Stimulated activated CD8-positive, alpha-beta memory T cell treated with anti-CD3 and anti-CD28 coated beads, Interleukin-2, amount 100 ng/mL, for 48 hours (primary cell): ENCODE data around the gene DHRS1.

Experiments
- DNase-seq, 2 donors: peaks; one replicate each; pipeline ENCODE4 v3.0.0-alpha.2; 2020; ENCODE audit warnings: low read depth in 2 of 2

DHRS1 gene

DNA sequence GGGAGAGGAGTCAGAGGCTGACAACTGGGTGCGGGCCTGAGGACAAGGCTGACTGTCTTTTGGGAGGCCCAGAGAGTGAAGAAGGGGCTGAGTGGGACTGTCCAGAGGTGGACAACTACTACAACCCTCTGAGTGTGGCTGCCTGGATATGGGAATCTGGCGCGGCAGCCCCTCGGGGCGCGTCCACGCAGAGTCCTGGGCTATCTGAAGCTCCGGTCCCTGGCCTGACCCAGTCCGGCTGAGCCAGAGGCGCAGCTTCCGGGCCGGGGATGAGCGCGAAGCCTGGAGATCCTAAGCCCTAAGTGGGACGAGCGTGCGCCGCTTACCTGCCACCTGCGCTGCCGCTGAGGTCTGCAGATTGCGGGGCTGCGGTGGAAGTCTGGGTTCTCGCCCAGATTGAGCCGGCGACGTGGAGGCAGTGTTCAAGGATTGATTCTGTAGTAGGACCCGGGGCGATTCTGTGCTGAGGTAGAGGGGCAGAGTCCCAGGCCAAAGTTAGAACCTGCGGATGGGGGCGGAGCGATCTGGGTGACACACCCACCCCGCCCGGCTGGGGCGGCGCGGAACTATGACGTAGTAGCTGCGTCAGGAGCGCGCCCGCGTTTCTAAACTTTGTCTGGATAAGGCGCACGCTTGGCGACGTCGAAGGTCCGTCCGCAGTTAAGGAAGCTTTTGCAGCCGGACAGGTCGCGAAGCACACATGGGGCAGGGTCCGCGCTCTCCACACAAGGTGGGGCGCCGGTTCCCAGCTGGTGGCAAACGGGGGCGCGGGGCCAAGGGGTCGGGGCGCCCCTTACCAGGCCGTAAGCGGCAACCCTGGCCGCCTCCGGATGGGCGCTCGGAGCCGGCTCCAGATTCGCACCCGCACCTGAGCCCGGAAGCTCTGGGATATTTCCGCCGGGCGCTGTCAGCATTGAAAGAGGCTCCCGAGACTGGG, at the start of gene DHRS1, which contains the start of gene NOP9:
Gene DHRS1, minus strand, starts transcription at position 526 of the 937 bp plus-strand sequence. CDS start 674 bp downstream, outside the sequence.
Gene NOP9, plus strand, starts transcription at position 596 of the 937 bp plus-strand sequence. Its CDS starts 105 bp downstream, at position 701.
- peak; percentile 88 to 91 for DNase-seq

DNA sequence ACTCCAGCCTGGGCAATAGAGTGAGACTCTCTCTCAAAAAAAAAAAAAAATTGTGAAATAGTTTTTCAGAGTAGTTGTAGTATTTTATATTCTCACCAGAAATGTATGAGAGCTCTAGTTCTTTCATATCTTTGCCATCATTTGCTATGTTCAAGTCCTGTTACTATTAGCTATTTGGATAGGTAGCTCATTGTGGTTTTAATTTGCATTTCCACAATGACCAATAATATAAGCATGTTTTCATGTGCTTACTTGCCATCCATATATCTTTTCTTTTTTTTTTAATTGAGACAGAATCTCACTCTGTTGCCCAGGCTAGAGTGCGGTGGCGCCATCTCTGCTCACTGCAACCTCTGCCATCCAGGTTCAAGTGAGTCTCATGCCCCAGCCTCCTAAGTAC, 48.6 kb upstream of the DHRS1 start:
- DNase-seq = no peak

DNA sequence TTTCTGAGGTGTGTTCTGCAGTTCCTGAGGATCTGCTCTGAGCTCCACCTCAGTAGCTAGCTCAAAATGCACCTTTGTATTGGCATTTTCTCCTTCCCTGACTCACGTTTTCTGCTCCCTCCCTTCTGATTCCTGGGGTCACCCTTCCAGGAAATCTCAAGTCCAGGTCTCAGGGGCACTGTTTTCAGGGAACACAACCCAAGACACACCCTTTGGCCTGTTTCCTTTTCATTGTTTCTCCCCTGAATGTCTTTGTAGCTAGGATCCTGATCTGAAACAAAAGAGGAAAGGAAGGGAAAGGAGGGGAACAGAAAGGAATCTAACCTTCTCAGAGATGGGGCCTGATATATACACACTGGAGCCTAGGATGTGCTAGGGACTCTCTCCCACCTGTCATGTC, 47.6 kb upstream of the DHRS1 start:
- no peak for DNase-seq

DNA sequence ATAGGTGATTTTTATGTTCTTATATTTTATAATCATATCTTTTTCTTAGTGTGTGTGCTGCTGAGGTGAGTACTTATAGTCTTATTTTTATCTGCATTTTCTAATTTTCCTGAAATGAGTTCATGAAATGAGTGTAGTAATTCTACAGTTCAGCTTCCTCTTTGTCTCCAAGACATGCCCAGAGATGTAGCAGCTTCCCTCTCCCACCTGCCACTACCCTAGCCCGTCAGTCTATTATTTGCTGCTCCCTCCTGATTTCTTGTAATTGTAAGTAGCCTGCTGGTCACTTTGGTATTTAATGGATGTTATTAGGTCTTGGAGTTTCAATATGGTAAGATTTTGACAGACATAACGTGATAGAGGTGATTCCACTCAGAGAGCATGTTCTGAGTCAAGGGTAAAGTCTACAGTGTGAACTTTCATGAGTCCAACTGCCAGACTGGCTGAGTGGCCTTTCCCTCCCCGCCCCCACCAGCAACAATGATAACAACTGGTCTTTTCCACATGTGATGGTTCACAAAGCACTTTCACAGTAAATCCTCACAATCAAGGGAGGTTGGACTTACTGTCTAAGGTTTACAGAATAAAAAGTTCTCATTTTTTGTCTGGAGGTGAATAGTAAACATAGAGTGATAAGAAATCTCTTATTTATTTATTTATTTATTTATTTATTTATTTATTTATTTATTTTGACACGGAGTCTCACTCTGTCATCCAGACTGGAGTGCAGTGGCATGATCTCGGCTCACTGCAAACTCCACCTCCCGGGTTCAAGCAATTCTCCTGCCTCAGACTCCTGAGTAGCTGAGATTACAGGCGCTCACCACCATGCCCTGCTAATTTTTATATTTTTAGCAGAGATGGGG, 44.4 kb upstream of the DHRS1 start:
- no peak for DNase-seq

DNA sequence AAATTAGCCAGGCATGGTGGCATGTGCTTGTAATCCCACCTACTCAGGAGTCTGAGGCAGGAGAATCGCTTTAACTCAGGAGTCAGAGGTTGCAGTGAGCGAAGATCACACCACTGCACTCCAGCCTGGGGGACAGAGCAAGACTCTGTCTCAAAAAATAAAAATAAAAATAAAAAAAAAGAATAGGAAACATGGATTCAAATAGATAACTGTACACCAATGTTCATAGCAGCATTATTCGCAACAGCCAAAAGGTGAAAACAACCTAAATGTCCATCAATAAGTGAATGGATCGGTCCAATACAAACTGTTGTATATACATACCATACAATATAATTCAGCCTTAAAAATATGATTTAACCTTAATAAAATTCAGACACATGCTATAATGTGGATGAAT, 43.3 kb upstream of the DHRS1 start:
- no peak for DNase-seq

- DNase-seq = no peak
Measured at GRCh38 chr14:24340606-24341005, 41.0 kb upstream of the DHRS1 start.

- peak; percentile 49 to 62 for DNase-seq
Measured at GRCh38 chr14:24339284-24340151, 39.9 kb upstream of the DHRS1 start, which contains the start of gene RIPK3. TSS of gene RIPK3 (minus strand) at chr14:24339991. CDS start at chr14:24339826, 165 bp downstream.

DNA sequence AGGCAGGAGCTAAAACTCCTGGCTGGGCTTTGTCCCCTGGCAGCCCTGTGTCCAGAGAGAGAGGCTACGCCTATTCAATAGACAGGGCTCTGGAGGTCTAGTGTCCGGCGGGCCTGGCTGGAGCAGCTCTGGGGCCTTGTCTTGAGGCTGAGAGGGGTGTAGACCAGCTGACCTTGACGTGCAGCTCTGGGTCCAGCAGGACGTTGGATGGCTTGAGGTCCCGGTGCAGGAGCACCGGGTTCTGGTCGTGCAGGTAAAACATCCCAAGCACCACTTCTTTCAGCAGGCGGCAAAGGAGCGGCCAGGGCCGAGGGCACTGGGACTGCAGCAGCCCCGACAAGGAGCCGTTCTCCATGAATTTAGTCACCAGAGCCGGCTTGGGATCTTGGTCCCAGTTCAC, 39.3 kb upstream of the DHRS1 start:
- DNase-seq = no peak

- DNase-seq = no peak
Measured at GRCh38 chr14:24337824-24338175, 38.2 kb upstream of the DHRS1 start.

- no peak for DNase-seq
Measured at GRCh38 chr14:24337144-24337823, 37.7 kb upstream of the DHRS1 start.

DNA sequence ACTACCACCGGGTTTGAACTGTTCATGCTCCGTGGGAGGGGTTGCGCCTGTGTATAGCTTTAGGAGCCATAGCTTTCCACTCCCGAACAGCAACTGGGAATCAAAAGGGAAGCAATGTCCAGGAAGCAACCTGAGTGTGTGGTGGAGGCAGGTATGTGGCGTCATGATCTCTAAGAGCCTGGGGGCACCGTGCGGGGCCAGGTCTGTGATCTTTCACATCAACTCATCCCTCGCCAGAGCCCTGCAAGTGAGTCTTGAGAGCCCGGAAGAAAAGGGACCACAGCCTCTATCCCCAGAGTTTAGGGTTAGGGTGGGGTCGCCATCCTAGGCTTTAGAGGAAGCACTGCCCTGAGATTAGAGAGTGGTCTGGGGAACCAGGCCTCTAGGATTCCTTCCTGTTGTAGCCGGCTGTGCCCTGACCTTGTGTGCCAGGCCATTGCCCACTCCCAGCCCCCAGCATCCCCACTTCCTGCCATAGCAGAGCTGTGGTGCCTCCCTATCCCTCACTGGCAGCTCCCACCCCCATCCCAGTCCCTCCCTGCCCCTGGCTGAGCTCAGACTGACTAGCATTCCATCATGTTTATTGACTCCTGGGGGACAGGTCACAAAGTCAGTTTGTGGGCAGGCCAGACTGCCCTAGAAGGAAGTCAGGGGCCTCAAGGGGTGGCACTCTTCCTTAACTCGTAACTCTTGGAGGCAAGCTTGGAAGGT, 36.0 kb upstream of the DHRS1 start:
- no peak for DNase-seq

DNA sequence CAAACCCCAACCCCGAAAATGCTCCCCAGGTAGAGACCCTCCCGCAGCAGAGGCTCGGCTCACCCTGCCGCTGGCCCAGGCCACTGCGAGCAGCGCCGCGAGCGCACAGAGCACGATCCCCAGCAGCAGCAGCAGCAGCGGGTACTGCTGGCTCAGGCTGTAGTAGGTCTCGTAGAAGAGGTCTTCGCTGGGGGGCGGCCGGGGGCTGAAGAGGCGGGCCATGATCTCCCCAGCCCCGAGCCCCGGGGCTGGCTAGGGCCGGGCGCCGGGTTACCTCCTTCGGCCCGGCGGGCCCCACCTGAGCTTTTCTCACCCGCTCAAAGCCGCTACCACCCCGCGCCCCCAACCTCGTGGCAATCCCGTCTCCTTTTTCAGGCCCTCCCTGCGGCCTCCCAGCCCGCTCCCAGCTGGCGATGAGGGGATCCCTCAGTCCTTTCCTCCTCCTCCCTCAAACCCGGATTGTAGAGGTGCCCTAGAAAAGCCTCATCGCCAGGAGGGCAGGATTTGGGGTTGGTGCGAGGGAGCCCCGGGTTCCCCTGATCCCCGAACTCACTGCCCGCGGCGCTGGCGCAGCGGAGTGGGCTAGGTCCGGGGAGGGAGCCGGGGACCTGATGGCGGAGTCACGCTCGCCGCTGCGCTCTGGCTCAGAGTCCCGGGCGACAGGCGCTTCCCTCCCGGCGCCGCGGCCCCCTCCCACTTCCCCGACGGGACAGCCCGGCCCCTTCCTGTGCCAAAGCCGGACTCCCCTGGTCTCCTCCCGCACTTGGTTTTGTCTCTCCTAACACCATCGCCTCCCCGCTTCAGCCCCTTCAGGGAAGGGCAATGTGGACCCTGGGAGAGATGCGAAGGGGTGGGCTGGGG, 35.1 kb upstream of the DHRS1 start, which contains the start of gene ADCY4:
Gene ADCY4, minus strand, starts transcription at position 641 of the 861 bp plus-strand sequence. Its CDS starts 419 bp downstream, at position 222.
- no peak for DNase-seq

- DNase-seq = peak; percentile 64 to 66
Measured at GRCh38 chr14:24332268-24332993, 32.9 kb upstream of the DHRS1 start.

DNA sequence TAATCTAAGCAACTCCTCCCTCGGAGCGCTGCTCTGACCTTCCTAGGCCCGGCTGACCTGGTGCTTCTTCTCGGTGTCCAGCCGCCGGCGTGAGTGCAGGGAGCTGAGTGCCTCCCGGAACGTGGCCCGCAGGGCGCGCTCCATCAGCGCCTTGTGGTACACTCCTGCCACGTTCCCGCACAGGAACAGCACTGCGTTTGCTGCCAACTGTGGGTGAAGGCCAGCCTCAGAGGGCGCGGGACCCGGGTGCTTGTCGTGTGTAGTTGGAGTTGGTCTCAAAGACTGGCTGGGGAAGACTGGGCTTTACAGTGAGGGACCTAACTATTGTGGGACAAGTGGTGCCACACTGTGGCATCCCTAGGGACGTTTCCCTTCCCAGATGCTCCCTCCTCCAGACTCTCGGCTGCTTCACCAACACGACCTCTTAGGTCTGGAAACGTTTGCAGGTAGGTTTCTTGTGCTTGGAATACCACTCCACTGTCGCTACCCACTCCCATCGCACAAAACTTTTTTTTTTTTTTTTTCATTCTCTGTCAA, 32.2 kb upstream of the DHRS1 start:
- DNase-seq = no peak

GRCh38 chr14:24330973-24331674, 31.5 kb upstream of the DHRS1 start:
- DNase-seq = no peak

DNA sequence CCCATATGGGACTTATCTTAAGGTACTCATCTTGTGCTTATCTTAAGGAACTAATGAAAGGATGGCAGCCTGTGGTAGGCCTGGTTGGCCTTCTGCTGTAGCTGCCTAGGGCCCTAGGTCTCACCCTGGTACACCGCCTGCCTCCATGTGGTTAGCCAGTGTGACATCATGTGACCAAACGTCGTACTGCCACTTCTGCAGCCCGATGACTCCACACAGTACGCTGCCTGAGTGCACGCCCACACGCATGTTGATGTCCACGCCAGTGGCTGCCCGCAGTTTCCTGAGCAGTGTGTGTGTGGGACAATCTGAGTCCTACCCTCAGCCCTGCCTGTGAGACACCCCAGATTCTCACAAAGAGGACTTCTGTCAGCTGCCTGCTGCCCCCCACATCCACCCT, 30.2 kb upstream of the DHRS1 start:
- peak; percentile 46 to 48 for DNase-seq

GRCh38 chr14:24329073-24329663, 29.6 kb upstream of the DHRS1 start:
- no peak for DNase-seq
